PFSK-1 (cell line): Measurements from ENCODE around the gene WDR7.

Source experiments
- FOXP2 ChIP-seq: optimal IDR thresholded peaks from 2 replicates; pipeline ENCODE3; 2011; ENCODE audit warnings: borderline replicate concordance, control low read depth, inconsistent platforms; ENCODE audit not compliant: insufficient read depth; ENCODE audit errors: extremely low read length, extremely low read depth
- POLR2AphosphoS5 ChIP-seq: IDR thresholded peaks from 2 replicates; pipeline ENCODE4 v1.6.1; 2012; ENCODE audit warnings: low read depth, mild to moderate bottlenecking, control low read depth, low read length, moderate library complexity
- SIN3A ChIP-seq: IDR thresholded peaks from 2 replicates; pipeline ENCODE4 v1.6.1; 2012; ENCODE audit warnings: mild to moderate bottlenecking, low read length, moderate library complexity, borderline replicate concordance; ENCODE audit not compliant: insufficient read depth
- TAF1 ChIP-seq: IDR thresholded peaks from 2 replicates; pipeline ENCODE4 v1.6.1; 2012; ENCODE audit warnings: low read length, control low read depth, borderline replicate concordance; ENCODE audit not compliant: insufficient read depth
- TF ChIP-seq, protein P1 (sequence below), 2 experiments: IDR thresholded peaks; 2 replicates each; pipeline versions ENCODE4 v1.6.1 to v1.8.0; 2011 to 2012; ENCODE audit warnings: low read depth in 2 of 2, low read length in 2 of 2, control low read depth in 1 of 2, inconsistent platforms in 1 of 2, mild to moderate bottlenecking in 1 of 2, moderate library complexity in 1 of 2; ENCODE audit not compliant: insufficient read depth in 1 of 2

DNA sequence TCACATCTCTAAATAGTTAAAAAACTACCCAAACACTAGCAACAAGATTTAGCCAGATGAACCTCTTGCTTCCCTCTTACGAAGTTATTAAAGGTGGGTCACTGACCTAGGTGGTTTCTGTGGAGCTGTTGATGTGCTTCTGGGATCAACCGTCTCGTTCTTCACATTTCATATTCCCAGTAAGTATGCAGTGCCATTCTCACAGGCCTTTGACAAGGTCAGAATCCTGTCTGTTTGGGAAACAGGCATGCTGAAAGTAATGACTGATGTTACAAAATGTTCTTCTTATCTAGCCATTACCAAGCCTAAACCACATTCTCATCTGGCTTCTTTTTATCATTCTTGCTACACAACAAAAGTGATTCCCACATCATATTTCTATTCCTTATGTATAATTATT lies 70.3 kb downstream of the WDR7 start:
- TF ChIP-seq TAF1, result no peak
- no peak for TF ChIP-seq POLR2AphosphoS5
- TF ChIP-seq, protein P1, sequence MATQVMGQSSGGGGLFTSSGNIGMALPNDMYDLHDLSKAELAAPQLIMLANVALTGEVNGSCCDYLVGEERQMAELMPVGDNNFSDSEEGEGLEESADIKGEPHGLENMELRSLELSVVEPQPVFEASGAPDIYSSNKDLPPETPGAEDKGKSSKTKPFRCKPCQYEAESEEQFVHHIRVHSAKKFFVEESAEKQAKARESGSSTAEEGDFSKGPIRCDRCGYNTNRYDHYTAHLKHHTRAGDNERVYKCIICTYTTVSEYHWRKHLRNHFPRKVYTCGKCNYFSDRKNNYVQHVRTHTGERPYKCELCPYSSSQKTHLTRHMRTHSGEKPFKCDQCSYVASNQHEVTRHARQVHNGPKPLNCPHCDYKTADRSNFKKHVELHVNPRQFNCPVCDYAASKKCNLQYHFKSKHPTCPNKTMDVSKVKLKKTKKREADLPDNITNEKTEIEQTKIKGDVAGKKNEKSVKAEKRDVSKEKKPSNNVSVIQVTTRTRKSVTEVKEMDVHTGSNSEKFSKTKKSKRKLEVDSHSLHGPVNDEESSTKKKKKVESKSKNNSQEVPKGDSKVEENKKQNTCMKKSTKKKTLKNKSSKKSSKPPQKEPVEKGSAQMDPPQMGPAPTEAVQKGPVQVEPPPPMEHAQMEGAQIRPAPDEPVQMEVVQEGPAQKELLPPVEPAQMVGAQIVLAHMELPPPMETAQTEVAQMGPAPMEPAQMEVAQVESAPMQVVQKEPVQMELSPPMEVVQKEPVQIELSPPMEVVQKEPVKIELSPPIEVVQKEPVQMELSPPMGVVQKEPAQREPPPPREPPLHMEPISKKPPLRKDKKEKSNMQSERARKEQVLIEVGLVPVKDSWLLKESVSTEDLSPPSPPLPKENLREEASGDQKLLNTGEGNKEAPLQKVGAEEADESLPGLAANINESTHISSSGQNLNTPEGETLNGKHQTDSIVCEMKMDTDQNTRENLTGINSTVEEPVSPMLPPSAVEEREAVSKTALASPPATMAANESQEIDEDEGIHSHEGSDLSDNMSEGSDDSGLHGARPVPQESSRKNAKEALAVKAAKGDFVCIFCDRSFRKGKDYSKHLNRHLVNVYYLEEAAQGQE (IDR thresholded peaks at IDR 0.05; ENCODE audit: insufficient read depth in 1 of 2, low read depth in 2 of 2, low read length in 2 of 2), result no peak
- TF ChIP-seq SIN3A, result no peak
- no peak for TF ChIP-seq FOXP2
